T47D (cell line): ENCODE measurements around the gene SH3PXD2A.
"Not testable (repeated sequence)": the region's sequence is repeated elsewhere in the genome, so short reads cannot be mapped to it uniquely, and the experiment has no call there.

ENCODE experiments used
- DNase-seq, 2 experiments: peaks; one replicate each; pipeline versions ENCODE4 v3.0.0 to v3.0.0-alpha.2; 2011 to 2012; ENCODE audit warnings: low read depth in 1 of 2, low spot score in 1 of 2
- JUND ChIP-seq: IDR thresholded peaks from 2 replicates; pipeline ENCODE4 v1.6.1; 2012; ENCODE audit warnings: low read depth
- in situ Hi-C: cut with HindIII; loops from 2 replicates; pipeline ENCODE4 v1.10.0; 2016; ENCODE audit warnings: low sequenced_read_pairs, low pct_unique_long_range_greater_than_20kb

Gene SH3PXD2A

DNA sequence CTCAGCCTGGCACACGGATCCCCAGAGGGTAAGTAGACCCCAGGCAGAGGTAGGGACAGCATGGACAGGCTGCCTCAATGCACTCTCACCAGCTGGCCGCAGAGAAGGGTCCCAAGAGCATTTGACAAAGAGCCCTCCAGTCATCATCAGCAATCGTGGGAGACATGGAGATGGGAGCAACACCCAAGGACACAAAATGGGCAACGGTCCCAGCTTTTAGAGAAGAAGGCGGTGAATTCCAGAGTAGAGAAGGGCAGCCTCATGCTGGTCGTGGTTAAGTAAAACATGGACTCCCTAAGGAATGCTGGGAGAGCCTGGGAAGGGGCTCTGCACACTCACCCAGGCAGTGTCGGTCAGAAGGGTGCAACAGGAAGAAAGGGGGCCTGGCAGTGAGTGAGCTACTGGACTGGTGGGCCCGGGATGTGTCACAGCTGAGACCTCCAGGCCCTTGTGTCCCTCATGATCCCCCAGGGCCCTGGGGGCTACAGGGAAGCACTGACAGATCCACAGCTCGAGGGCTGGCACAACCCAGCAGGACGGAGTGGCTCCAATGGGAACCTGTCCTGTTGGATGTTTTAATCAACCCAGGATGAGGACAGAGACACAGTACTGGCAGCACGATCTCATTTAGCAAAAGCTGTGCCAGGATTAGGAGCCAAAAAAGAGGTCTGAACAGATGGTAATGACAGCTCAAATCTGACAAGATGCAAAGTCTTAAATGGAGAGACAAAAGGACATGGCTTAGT lies 214.8 kb downstream of the SH3PXD2A start:
- DNase-seq = no peak
- no peak for TF ChIP-seq JUND

DNA sequence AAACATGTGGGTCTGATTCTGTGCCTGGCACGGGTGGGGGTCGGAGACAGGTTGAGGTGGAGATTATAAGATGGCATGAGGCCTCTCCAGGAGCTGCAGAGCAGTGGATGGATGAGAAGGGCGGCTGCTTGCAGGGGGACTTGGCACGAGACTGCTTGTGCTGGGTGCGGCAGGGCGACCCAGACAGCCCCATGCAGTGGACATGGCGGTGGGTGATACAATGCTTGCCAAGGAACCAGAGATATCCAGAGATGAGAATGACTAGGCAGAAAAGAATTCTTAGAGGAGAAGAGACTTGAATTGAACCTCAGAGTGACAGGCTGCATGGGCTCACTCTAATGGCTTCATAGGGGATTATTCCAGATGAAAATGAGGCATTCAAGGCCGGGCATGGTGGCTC lies 216.4 kb downstream of the SH3PXD2A start:
- no peak for TF ChIP-seq JUND
- no peak for DNase-seq
- in situ Hi-C loops = no loop called here

More for the DNA sequence above, 214.8 kb downstream of the SH3PXD2A start:
- in situ Hi-C loops = no loop called here

- no peak for DNase-seq
- TF ChIP-seq JUND = no peak
- in situ Hi-C loops = no loop called here
Observed at GRCh38 chr10:103637927-103638557, 217.3 kb downstream of the SH3PXD2A start.

DNA sequence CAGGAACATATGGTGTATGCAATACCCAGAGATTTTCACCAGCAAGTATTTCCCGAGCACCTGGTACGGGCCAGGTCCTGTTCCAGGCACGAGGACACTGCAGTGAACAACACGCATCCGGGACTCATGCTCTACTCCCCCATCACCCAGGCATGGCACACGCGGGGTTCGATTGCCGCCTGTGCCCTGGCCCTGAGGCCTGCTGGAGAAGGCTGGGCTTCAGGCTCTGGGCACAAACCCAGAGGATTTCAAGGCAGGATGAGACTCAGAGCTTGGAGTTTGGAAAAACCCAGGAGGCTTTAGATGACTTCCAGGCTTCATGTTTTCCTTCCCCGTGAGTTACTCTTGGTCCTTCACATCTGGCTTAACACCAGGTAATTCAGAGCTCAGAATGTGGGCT lies 218.4 kb downstream of the SH3PXD2A start:
- TF ChIP-seq JUND = no peak
- in situ Hi-C loops = no loop called here
- no peak for DNase-seq

DNA sequence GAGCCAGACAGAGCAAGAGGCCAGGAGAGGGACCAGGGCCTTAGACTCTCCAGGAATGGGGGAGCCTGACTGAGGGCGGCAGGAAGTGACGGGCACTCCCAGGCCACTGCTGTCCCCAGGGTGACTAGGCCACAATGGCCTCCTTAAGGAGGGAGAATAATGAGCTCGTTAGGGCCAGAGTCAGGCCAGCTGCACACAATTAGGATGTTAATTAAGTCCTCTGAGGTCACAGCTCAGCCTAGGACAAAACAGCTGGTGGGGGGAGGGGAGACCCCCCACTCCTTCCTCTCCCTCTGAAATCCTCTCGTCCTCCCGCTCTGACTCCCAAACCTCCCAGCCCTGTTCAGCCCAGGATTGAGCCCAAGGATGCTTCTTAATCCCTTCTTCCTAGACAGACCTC lies 218.9 kb downstream of the SH3PXD2A start:
- no peak for TF ChIP-seq JUND
- no peak for DNase-seq
- in situ Hi-C loops = no loop called here

GRCh38 chr10:103635580-103635979 lies 219.8 kb downstream of the SH3PXD2A start:
- in situ Hi-C loops = no loop called here
- TF ChIP-seq JUND = no peak
- DNase-seq = no peak

DNA sequence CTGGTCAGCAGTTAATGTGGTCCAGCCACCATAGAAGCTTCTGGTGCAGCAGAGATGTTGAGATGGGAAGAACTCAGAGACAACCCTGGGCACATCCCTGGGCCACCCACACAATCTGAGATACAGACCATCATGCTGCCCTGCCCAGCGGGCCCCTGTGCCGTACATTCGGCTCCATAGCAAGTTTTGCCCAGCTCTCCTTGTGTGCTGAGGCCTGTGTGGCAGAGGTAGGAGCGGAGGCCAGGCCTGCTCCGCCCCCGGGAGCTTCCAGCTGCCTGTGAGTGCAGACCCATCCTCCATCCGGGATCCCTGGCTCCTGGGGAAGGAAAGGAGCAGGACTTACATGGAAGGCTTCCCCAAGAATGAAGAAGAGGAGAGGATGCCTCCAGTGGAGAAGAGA lies 221.5 kb downstream of the SH3PXD2A start:
- no peak for DNase-seq
- in situ Hi-C loops = no loop called here
- no peak for TF ChIP-seq JUND

GRCh38 chr10:103632871-103633270 lies 222.5 kb downstream of the SH3PXD2A start:
- in situ Hi-C loops, DNase-seq: not testable (repeated sequence)

DNA sequence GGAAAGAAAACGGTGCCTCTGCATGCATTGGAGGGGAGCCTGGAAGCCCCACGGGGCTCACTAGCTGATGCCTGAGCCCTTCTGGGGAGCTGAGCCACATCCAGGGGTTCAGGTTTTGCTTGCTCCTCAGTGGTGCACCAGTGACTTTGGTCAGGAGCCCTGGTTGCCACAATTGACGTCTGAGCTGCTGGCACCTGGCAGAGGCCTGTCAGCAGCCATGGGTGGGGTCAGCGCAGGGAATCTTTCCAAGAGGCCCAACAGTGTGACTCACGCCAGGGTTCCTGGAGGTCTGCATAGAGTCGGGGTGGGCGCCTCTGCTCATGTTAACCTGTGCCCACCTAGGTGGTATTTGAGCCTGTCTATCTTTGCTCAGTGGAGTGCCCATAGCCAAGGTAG lies 223.1 kb downstream of the SH3PXD2A start:
- DNase-seq = no peak
- TF ChIP-seq JUND = no peak

GRCh38 chr10:103630156-103630555 lies 225.2 kb downstream of the SH3PXD2A start:
- no peak for TF ChIP-seq JUND
- DNase-seq = no peak
- in situ Hi-C loops = no loop called here

More for the DNA sequence above, 223.1 kb downstream of the SH3PXD2A start:
- in situ Hi-C loops = no loop called here

DNA sequence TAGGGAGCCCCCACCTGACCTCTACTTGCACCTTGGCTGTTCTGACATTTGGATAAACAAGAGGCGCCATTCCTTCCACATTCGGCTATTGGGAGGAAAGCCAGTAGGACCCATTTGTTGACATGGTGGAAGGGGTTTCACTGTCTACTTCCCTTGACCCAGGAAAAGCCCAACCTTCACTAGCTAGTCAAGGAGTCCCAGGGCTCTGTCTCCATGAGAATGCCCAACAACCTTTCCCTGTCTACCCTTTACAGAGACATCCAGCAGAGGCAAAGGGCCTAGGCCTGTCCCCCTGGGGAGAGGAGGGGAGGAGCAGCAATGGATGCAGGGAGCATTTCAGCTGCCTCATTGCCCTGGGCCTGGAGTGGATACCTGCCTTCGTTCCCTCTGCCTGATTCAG lies 225.8 kb downstream of the SH3PXD2A start:
- in situ Hi-C loops = no loop called here
- TF ChIP-seq JUND = no peak
- no peak for DNase-seq

DNA sequence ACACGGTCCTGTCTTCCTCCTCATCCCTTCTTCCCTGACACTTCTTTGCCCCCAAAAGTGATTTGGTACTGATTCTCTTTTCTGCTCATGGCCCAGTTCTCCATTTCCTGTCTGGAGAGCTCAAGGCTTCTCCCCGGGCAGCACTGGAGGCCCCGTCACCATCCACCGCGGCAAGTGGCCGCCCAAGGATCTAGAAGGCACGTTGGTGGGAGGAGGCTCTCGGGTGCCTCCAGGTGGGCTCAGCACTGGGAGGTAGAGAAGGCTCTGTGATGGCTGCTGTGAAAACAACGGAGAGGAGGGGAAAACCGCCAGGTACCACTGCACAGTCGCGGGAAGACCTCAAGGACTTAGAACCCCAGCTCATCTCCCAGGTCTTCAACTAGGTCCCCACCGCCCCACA lies 227.5 kb downstream of the SH3PXD2A start:
- in situ Hi-C loops = no loop called here
- DNase-seq = no peak

GRCh38 chr10:103627111-103627892 lies 228.1 kb downstream of the SH3PXD2A start:
- in situ Hi-C loops = no loop called here
- no peak for DNase-seq
- no peak for TF ChIP-seq JUND

More for the DNA sequence above, 227.5 kb downstream of the SH3PXD2A start:
- TF ChIP-seq JUND = no peak
